Measurements from ENCODE around the gene LDLRAD3.

The LDLRAD3 gene

GRCh38 chr11:36051235-36052144 lies 107.6 kb downstream of the LDLRAD3 start:
- no peak for DNase-seq (ENCODE audit: low read depth)

GRCh38 chr11:36053281-36053680 lies 109.4 kb downstream of the LDLRAD3 start:
- no peak for DNase-seq (ENCODE audit: low read depth)

DNA sequence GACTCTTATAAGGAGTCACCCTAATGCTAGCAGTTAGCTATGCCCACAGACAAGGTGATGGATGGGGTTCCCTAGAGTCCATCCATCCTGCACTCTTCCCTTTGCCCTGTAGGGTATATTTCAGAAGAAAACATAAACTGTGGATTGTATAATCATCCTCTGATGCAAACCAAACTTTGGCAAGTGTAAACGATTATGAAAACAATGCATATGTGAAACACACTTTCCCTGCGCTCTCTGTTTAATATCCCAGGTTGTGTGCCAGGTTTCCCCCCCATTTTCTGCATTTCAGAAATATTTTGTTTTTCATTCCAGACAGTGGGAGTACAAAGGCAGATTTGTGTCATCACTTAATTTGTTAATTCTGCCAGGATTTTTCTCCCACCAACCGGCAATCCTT lies 110.0 kb downstream of the LDLRAD3 start:
- DNase-seq (ENCODE audit: low read depth): no peak

DNA sequence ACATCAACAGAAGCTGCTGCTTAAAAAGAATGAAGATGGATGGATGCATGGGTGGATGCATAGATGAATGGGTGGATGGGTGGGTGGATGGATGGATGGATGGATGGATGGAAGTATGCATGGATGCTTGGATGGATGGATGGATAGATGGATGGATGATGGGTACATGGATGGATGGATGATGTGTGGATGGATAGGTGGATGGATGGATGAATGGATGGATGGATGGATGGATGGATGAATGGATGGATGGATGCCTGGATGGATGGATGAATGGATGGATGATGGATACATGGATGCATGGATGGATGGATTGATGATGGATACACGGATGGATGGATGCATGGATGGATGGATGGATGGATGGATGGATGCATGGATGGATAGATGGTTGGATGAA lies 110.8 kb downstream of the LDLRAD3 start:
- DNase-seq (ENCODE audit: low read depth): no peak

- peak; percentile 50 for DNase-seq (ENCODE audit: low read depth)
Measured at GRCh38 chr11:36056160-36056751, 112.4 kb downstream of the LDLRAD3 start.

GRCh38 chr11:36057379-36058042 lies 113.6 kb downstream of the LDLRAD3 start:
- DNase-seq (ENCODE audit: low read depth): no peak

DNA sequence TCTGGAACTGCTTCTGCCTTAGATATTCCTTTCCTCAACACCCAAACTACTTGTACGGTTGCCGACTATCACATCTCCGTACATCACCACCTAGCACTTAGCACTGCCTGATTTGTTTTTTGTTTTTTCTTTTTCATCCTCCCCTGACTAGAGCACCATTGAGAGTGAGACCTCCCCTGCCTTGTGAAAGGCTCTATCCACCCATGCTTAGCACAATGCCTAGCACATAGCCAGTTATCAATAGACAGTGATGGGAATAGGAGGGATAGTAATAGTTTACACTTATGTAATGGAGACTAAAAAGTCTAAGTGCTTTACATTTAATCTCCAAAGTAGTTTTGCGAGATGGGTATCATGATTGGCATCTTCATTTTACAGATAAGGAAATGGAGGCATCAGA lies 115.8 kb downstream of the LDLRAD3 start:
- no peak for DNase-seq (ENCODE audit: low read depth)

DNA sequence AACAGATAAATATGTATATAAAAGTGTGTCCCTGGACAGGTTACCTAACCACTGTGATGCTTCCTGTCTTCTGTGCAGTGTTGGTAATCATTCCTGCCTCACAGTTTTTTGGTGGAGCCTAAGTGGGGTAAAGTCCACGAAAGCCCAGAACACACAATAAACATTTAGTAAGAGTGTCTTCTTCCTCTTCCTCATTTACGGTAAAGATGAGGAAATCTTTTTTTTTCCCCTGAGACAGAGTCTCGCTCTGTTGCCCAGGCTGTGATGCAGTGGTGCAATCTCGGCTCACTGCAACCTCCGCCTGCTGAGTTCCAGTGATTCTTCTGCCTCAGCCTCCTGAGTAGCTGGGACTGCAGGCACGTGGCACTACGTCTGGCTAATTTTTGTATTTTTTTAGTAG lies 117.1 kb downstream of the LDLRAD3 start:
- DNase-seq (ENCODE audit: low read depth): no peak

DNA sequence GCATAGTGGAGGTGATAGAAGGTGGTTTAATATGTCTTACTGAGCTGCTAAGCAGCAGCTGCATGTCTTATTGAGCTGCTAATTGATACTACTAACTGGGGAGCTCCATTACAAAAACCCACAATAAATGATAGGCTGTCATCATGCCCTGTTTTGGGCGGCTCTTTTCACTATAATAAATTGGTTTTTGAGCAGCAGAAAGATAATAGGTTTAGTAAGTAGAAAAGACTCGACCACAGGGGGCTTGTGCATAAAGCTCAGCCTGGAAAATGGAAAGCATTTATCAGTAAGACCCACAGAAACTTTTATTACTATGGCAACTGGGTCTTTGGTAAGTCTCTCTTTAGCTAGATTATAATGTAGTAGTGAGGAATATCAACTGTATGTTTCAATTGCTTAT lies 117.6 kb downstream of the LDLRAD3 start:
- DNase-seq (ENCODE audit: low read depth): no peak

DNA sequence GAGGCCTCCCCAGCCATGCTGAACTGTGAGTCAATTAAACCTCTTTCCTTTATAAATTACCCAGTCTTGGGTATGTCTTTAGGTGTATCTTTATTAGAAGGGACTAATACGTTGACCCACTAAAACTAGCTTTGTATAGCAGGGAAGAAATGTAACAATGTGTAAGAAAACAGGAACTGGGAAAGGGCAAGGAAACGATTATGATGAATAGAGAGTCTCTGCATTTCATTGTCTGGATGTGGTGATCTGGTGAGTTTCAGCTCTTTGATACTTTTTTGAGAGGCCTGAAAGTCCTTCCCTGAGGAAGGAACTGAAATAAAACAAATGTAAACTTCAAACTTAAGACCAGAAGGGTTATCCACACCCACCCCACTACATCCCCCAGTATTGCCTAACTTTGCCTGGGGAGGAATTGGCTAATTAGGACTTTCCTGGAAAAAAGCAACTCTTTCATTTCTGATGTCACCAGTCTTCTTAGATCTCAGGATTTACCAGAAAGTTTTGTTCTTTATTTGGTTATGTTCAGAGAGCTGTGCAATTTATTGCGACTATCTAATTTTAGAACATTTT lies 119.0 kb downstream of the LDLRAD3 start:
- DNase-seq (ENCODE audit: low read depth): peak; percentile 72

- peak; percentile 68 for DNase-seq (ENCODE audit: low read depth)
Measured at GRCh38 chr11:36065436-36065835, 121.6 kb downstream of the LDLRAD3 start.

DNA sequence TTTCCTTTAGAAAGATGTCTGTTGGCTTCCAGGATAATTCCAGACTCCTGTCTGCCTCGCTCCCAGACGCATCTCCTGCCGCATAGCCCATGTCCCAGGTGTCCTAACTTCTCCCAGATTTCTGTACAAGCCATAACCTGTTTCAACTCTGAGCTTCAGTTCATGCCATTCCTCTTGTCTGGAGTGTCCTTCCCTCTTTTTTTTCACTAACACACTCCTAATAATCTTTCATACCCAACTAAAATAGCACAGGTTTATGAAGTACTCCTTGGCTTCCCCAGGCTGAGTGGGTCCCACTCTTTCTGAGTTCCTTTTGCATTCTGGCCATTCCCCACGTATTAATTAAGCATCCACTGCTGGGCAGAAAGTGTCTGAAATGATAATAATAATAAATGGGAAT lies 123.0 kb downstream of the LDLRAD3 start:
- no peak for DNase-seq (ENCODE audit: low read depth)

DNA sequence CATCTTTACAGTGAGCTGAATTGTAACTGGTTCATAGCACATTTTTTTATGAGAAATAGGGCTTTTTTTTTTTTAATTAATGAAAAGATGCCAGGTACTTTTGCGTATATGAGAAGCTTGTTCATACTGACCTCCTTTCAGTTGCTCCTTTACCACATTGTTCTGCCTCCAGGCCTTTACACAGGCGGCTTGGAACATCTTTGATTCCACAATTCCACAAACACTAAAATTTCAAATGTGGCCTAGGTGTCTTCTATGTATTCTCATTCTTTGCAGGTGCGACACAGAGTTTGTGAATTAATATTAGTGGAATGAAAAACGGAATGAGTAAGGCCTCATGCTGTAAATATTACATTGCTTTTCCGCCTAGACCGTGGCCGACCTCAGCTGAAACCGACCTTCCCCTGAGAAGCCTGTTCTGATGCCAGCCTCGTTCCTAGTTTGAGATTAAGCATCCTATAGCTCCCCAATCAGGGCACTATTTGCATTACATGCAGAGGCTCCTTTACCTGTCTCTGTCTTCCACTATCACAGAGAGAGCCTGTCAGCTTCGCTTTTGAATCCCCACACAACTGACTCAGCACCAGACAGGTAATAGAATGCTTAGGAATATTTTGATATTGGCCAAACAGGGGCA lies 125.8 kb downstream of the LDLRAD3 start:
- no peak for DNase-seq (ENCODE audit: low read depth)

- DNase-seq (ENCODE audit: low read depth): no peak
Measured at GRCh38 chr11:36070213-36070953, 126.5 kb downstream of the LDLRAD3 start.

GRCh38 chr11:36070954-36071330 lies 127.1 kb downstream of the LDLRAD3 start:
- DNase-seq (ENCODE audit: low read depth): no peak

DNA sequence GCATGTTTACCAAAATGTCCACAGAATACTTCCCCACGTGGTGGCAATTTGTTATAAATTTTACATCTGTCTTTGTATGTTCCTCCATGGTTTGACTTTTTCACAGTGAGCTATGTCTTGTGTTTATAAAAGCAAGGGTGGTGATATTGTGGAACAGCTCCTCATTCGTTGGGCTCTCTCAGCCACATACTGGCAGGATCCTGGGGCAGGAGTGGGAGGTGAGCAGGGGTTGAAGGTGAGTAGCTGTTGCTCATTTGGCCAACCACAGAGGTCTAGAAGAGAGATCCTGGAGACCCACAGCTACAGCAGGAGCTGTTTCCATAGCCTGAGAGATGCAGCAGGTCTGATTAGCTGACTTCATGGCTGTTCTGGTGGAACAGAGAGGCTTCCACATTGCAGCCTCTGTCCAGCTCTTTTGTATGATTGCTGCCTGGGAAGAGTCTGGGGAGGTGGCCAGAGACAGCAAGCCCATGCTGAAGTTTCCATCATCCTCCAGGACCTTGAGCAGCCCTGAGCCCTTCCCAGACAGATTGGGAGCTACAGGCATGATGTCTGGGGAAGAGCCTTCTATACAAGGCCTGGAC lies 128.1 kb downstream of the LDLRAD3 start:
- no peak for DNase-seq (ENCODE audit: low read depth)

DNA sequence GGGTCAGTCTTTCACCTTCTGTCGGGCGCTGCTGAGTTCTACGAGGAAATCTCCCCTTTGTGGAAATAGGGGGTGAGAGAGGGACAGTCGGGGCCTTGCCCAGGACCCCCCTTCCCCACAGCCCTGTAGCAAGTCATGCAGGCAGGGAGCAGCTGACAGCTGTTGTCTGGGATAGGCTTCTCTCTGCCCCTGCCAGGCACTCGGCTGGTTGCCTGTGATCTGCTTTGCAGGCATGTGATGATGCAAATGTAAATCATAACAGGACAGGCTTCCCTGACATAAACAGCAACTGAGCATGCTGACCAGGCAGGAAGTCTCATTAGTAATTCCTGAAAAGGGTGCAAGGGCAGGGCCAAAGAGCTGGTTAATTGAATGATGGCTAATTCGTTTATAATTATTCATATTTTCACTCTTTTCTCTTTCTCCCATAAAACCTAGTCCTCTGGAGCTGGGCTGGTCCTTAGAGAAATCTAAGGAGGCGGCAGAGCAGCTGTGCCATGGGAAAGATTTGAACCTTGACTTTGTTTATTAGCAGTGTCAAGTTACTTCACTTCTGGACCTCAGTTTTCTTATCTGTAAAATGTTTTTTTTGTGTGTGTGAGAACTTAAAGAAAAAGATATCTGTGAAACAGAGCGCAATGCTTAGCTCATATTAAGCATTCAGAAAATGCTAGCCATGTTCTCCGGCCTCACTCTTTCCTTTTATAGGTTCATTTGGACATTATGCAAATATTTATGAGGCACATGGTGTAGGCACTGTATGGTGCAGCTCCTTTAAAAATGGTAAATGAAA lies 129.7 kb downstream of the LDLRAD3 start:
- peak; percentile 83 for DNase-seq (ENCODE audit: low read depth)

GRCh38 chr11:36074941-36075431 lies 131.1 kb downstream of the LDLRAD3 start:
- peak; percentile 89 for DNase-seq (ENCODE audit: low read depth)

DNA sequence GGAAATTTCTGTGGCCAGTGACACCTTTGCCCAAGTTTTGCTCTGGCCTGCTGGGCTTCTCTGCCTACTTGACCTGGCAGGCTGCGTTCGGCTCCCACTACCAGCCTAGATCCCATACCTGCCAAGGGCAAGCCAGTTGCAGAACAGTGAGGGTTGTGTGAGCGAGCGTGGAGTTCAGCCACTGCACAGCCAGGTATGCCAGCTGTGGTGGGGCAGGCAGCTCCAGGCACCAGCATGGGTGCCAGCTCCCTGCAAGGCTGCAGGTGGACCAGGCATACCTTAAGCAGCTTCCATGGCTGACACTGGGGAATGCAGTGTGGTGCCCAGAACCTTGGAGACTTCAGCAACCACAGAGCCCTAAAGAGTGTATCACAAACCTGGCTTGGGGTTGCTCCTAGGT lies 133.5 kb downstream of the LDLRAD3 start:
- no peak for DNase-seq (ENCODE audit: low read depth)
